PC-9 (cell line): Measurements from ENCODE around the gene GZMB.

Experiments
- EZH2 ChIP-seq: fragments of 200-600 bp; sonication (generic); IDR thresholded peaks from 2 replicates; pipeline ENCODE4 v1.8.0; 2017; ENCODE audit warnings: antibody characterized with exemption, low read depth
- TF ChIP-seq, protein P1 (sequence below): fragments of 200-600 bp; sonication (generic); conservative IDR thresholded peaks from 2 replicates; pipeline ENCODE4 v1.6.1; 2017; ENCODE audit warnings: mixed run types, antibody characterized with exemption, mild to moderate bottlenecking, moderate library complexity

DNA sequence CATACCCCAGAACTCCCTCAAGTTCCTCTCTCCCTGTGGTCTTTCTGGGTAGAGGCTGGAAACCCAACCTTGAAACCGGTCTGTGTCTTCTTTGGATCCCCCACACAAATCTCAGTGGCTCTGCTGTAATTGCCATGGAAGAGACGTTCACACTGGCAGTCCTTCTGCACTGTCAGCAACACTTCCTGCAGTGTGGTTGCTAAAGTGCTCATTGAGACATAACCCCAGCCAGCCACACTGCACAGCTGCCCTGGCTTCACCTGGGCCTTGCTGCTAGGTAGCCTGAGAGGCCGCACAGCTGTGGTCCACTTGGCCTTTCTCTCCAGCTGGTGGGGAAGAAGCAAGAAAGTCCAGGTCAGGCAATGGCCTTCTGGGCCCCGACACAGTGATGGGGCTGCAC is 26.9 kb downstream of the GZMB start:
- TF ChIP-seq, protein P1, sequence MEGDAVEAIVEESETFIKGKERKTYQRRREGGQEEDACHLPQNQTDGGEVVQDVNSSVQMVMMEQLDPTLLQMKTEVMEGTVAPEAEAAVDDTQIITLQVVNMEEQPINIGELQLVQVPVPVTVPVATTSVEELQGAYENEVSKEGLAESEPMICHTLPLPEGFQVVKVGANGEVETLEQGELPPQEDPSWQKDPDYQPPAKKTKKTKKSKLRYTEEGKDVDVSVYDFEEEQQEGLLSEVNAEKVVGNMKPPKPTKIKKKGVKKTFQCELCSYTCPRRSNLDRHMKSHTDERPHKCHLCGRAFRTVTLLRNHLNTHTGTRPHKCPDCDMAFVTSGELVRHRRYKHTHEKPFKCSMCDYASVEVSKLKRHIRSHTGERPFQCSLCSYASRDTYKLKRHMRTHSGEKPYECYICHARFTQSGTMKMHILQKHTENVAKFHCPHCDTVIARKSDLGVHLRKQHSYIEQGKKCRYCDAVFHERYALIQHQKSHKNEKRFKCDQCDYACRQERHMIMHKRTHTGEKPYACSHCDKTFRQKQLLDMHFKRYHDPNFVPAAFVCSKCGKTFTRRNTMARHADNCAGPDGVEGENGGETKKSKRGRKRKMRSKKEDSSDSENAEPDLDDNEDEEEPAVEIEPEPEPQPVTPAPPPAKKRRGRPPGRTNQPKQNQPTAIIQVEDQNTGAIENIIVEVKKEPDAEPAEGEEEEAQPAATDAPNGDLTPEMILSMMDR: no peak
- no peak for TF ChIP-seq EZH2
